Prostate gland (tissue), 2 donors: ENCODE results near the gene PRMT7.

Experiments
- CTCF ChIP-seq, 4 experiments: fragments of 200-600 bp in 2 of 4; fragments of 450-650 bp in 2 of 4; sonication (generic) in 2 of 4; IDR thresholded peaks; 1 replicate in 3 of 4; 2 replicates in 1 of 4; pipeline ENCODE4 v1.5.1; 2016 to 2019; ENCODE audit warnings: antibody characterized with exemption in 4 of 4, mild to moderate bottlenecking in 2 of 4, moderate library complexity in 2 of 4
- POLR2A ChIP-seq: fragments of 450-650 bp; IDR thresholded peaks from one replicate; pipeline ENCODE4 v1.6.1; 2016; ENCODE audit warnings: antibody characterized with exemption, mild to moderate bottlenecking
- POLR2AphosphoS5 ChIP-seq: sonication (generic); formaldehyde crosslinking; IDR thresholded peaks from one replicate; pipeline ENCODE4 v1.6.1; 2017; ENCODE audit warnings: antibody characterized with exemption

GRCh38 chr16:68386628-68387027 is 75.8 kb downstream of the PRMT7 start:
- TF ChIP-seq CTCF (IDR thresholded peaks at IDR 0.05): no peak
- TF ChIP-seq POLR2A: no peak
- TF ChIP-seq POLR2AphosphoS5: no peak
